IPS-18a (cell line): Measurements from ENCODE around the gene FAM83F.
"Not testable (repeated sequence)": the region's sequence is repeated elsewhere in the genome, so short reads cannot be mapped to it uniquely, and the experiment has no call there.

Experiments
- H3K27ac ChIP-seq: one replicate; pipeline ENCODE4 v1.5.1; 2013; ENCODE audit warnings: low read length
- H3K27me3 ChIP-seq: one replicate; pipeline ENCODE4 v1.6.1; 2013; ENCODE audit warnings: mild to moderate bottlenecking, low read length; ENCODE audit not compliant: control insufficient read depth, insufficient read depth
- H3K36me3 ChIP-seq: one replicate; pipeline ENCODE4 v1.6.1; 2013; ENCODE audit warnings: low read depth, low read length; ENCODE audit not compliant: control insufficient read depth
- H3K4me1 ChIP-seq: one replicate; pipeline ENCODE4 v1.6.1; 2013; ENCODE audit warnings: low read depth, low read length; ENCODE audit not compliant: control insufficient read depth
- H3K4me3 ChIP-seq: one replicate; pipeline ENCODE4 v1.5.1; 2013; ENCODE audit warnings: low read length
- H3K9ac ChIP-seq: one replicate; pipeline ENCODE4 v1.6.1; 2013; ENCODE audit warnings: mild to moderate bottlenecking, low read length, moderate library complexity
- H3K9me3 ChIP-seq: one replicate; pipeline ENCODE4 v1.6.1; 2013; ENCODE audit warnings: low read depth, low read length; ENCODE audit not compliant: control insufficient read depth

FAM83F gene

DNA sequence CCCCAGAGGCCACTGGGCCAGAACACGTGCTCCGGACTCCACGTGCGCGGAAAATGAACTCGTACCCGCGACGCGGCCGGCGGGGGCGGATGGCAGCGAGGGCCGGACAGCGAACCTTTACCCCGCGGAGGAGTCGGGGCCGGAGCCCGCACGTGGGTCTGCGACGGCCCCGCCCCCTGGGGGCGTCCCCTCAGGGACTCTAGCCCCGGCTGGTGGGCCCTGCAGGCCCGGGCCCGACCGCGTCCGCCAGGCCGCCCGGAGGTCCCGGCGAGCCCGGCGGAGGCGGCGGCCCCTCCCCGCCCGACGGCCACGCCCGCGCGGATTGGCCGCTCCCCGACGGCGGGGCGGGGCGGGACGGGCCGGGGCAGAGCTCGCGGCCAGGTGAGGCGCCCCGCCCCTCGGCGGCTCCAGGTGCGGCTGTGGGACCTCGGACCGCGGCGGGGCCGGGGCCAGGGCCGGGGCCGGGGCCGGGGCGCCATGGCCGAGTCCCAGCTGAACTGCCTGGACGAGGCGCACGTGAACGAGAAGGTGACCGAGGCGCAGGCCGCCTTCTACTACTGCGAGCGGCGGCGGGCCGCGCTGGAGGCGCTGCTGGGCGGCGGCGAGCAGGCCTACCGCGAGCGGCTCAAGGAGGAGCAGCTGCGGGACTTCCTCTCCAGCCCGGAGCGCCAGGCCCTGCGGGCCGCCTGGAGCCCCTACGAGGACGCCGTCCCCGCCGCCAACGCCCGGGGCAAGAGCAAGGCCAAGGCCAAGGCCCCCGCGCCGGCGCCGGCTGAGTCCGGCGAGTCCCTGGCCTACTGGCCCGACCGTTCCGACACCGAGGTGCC is at the start of gene FAM83F:
TSS of gene FAM83F (plus strand) at position 389 of the 827 bp plus-strand sequence. CDS start at position 478, 89 bp downstream.
- no peak within 1 kb of the TSS for H3K27ac ChIP-seq
- H3K4me3 ChIP-seq, result peak within 1 kb of the TSS; percentile 62
- H3K4me1 ChIP-seq, result peaks cover 42% of the 10 kb centered on the region
- peak within 1 kb of the TSS; percentile 69 for H3K9ac ChIP-seq
- no peaks in the 10 kb centered on the region for H3K9me3 ChIP-seq
- no peaks in the 10 kb centered on the region for H3K36me3 ChIP-seq
- H3K27me3 ChIP-seq, result peaks cover 45% of the 10 kb centered on the region

DNA sequence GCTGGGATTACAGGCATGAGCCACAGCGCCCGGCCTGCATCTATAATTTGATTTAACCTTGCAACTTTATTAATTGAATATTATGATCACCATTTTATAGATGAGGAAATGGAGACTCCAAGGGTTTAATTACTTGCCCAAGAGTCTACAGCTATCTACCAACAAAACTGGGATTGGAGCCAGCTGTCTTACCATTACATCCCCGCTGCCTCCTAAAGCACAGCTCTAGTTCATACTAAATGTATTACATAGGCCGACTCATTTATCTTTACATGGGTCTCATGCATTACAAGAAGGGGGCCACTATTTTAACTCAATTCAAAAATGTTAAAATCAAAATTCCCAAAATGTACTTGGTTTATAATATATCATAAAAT is 48.6 kb upstream of the FAM83F start:
- H3K4me3 ChIP-seq, result no peak overlapping the region
- H3K27ac ChIP-seq, result no peak overlapping the region
- H3K27me3 ChIP-seq, result no peaks in the 10 kb centered on the region
- peaks cover 50% of the 10 kb centered on the region for H3K4me1 ChIP-seq
- H3K36me3 ChIP-seq, result no peaks in the 10 kb centered on the region
- no peak overlapping the region for H3K9ac ChIP-seq
- H3K9me3 ChIP-seq, result no peaks in the 10 kb centered on the region

DNA sequence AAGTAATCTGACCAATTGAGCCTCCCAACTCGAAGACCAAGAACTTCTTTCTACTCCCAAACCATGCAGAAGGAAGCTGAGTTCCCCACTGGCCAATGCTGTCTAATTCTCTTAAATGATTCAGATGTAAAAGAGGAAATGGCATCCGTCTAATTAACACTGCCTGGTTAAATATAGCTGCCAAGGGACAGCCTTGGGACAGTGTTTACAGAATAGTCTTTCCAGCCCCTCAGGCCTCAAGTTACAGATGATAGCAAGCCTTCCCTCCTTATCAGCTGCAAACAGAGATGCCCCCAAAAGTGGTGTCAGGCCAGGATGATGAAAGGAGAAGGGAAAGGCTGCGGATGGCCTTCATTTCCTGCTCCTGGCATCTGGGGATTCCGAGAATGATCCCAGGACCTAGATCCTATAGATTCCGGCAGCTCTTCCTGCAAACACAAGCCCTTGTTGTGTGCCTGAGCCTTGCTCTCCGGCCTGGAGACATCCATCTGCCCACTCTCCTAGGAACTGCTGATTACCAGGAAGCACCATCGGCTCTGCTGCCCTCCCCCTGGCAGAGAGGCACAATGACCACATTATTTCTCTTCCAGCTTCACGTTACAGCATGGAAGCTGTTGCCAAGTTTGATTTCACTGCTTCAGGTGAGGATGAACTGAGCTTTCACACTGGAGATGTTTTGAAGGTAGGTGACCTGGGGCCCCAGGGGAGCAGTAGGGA is 48.1 kb upstream of the FAM83F start:
- Histone ChIP-seq H3K9ac (no peak overlapping the region), H3K4me1 (peaks cover 45% of the 10 kb centered on the region), H3K27me3 (no peaks in the 10 kb centered on the region)

DNA sequence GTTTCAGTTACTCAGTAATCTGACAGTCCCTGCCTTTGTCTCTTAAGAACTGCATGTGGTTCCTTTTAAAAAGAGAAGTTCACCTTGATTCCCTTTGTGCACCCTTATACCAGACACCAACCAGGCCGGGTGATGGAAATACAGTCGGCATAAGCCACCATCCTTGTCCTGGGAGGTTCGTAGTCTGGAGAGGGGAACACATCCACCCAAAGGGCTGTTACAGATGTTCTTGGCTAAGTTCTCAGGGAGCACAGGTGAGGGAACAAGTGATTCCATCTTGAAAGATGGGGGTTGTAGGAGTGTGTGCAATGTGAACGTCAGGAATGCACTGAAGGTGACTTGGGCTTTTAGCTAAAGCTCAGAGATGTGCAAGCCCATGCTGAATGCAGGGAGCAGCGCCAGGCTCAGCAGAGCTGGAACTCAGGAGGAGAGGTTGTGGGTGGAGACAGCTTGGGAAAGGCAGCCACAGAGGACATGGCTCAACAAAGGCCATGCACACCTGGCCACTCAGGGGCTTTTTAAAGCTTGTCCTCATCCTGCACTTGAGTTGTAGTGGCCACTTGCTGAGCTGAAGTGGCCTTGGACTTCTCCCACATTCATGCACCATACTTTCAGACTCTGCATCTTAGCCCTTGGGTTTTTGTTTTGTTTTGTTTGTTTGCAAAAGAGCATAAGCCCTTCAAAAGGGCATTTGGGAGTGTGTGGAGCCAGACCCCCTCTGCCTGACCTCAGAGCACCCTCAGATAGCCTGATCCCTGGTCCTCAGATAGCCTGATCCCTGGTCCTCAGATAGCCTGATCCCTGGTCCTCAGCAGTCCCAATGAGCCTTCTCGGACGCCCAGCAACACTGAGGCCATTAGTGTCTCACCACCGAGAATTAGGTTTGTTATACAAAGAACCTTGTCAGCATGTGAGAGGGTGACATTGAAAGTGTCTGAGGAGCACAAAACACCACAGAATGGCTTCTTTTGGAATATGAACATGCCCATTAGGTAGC is 47.2 kb upstream of the FAM83F start:
- Histone ChIP-seq H3K4me1 (peaks cover 38% of the 10 kb centered on the region), H3K27me3 (no peaks in the 10 kb centered on the region)

More for the DNA sequence above, 48.1 kb upstream of the FAM83F start:
- Histone ChIP-seq H3K36me3 (no peaks in the 10 kb centered on the region), H3K4me3 (no peak overlapping the region), H3K9me3 (no peaks in the 10 kb centered on the region), H3K27ac (no peak overlapping the region)

DNA sequence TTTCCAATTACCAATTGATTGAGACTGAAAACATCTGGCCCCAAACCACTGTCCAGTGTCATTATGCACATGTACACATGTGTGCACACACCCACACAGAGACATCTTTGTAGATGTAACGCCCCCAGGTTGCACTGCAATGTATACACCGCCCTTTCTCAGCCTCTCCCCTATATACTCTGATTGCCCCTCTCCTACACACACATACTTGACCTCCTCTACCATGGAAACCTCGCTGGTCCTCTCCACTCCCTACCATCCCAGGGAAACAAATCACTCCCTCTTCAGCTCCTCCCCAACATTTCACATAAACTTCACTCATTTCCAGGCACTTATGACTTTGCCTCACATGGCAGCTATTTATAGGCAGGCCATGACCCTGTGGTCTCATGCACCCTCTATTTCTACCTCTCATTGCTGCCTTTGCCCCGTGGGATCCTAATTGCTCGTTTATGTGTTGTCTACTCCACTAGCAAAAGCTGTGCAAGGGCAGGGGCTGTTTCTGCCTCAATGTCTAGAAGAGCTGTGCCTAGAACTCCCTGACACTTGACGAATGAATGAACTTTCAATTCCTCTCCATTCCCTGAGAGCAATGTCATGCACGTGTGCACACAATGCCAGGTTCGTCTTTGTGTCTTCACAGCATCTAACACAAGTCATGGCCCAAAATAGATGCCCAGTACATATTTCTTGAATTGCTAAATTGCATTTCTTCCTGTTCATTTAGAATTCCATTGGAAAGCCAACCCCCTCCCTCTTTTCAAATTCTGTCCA is 44.6 kb upstream of the FAM83F start:
- Histone ChIP-seq H3K27me3 (no peaks in the 10 kb centered on the region), H3K9me3 (no peaks in the 10 kb centered on the region), H3K9ac (no peak overlapping the region), H3K4me3 (no peak overlapping the region), H3K4me1 (peaks cover 19% of the 10 kb centered on the region), H3K27ac (no peak overlapping the region), H3K36me3 (no peaks in the 10 kb centered on the region)

More for the DNA sequence above, 47.2 kb upstream of the FAM83F start:
- Histone ChIP-seq H3K9me3 (no peaks in the 10 kb centered on the region), H3K36me3 (no peaks in the 10 kb centered on the region), H3K27ac (no peak overlapping the region), H3K4me3 (no peak overlapping the region), H3K9ac (no peak overlapping the region)

DNA sequence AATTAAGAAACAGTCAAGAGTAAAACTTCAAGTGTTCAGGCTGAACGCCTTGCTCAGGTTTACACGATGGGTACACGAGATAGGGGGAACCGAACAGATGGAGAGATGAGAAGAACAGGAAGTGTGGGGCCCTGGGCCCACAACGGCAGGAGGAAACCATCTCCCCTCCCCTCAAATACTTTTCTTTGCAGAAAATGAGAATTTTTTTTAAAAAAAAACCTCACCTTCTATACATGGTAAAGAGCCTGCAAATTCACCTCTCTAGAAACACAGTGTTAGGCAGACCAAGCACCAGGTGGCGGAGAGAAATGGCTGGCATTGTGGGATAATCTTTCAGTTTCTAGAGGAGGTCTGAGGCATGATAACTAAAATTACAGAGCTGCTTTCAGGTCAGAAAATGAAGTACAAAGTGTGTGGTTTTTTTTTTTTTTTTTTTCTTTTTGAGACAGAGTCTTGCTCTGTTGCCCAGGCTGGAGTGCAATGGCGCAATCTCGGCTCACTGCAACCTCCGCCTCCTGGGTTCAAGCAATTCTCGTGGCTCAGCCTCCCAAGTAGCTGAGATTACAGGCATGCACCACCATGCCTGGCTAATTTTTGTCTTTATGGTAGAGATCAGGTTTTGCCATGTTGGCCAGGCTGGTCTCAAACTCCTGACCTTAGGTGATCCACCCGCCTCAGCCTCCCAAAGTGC is 43.0 kb upstream of the FAM83F start:
- not testable (repeated sequence) for H3K9ac ChIP-seq, H3K4me3 ChIP-seq, H3K27me3 ChIP-seq, H3K4me1 ChIP-seq, H3K27ac ChIP-seq, H3K36me3 ChIP-seq, H3K9me3 ChIP-seq

DNA sequence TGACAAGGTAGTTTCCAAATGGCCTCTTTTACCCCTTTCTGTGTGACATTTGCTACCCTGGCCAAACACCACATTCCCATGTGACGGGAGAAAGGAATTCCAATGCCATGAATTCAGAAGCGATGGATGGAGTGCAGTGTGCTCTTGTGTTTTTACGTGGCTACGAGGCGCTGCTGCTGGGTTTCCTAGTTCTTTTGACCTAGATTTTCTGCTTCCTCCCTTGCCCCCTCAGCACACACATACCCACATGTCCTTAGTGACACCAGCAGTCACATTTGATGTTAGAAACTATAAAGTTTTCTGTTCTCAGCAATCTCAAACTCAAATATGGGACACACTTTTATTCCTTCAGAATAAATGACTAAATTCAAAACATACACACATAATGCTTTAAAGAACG is 42.4 kb upstream of the FAM83F start:
- H3K36me3 ChIP-seq, result no peaks in the 10 kb centered on the region
- no peaks in the 10 kb centered on the region for H3K27me3 ChIP-seq
- H3K4me1 ChIP-seq, result peaks cover 2% of the 10 kb centered on the region
- no peak overlapping the region for H3K27ac ChIP-seq
- no peak overlapping the region for H3K9ac ChIP-seq
- H3K4me3 ChIP-seq, result no peak overlapping the region
- no peaks in the 10 kb centered on the region for H3K9me3 ChIP-seq

DNA sequence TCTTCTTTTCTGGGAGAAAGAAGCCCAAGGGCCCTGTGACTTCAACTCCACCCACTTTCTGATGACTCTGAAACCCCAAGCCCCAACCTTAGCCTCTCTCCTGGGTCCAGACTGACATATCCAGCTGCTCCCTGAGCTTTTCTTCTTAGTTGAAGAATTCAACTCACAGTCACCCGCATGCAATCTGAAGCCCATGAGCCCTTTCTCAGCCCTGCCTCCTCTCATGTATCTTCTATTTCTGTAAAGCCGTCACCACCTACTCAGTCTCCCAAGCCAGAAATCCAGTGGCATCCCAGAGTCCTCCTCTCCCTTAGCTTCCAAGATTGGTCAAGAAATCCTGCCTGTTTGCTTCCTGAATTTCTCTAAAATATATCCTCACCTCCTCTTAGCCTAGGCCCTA is 41.7 kb upstream of the FAM83F start:
- Histone ChIP-seq H3K4me1 (peaks cover 4% of the 10 kb centered on the region), H3K27me3 (no peaks in the 10 kb centered on the region), H3K9me3 (no peaks in the 10 kb centered on the region), H3K9ac (no peak overlapping the region), H3K4me3 (no peak overlapping the region), H3K27ac (no peak overlapping the region), H3K36me3 (no peaks in the 10 kb centered on the region)

DNA sequence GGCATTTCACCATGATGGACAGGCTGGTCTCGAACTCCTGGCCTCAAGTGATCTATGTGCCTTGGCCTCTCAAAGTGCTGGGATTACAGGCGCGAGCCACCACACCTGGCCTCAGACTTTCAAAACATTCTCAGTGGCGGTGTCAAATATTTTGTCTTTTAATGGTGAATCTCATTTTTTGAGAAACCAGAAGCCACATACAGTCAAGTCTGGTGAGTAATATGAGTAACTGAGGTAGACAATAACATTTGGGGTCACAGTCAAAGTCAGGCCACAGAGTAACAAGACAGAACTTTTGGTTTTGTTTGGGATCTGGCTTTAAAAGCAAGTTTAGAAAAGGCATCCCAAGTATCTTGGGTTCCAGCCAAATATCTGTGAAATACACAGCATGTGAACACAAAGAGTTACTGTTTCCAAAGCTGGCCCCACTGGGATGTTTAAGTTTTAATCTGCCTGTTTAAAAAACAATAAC is 40.1 kb upstream of the FAM83F start:
- H3K4me3 ChIP-seq, result no peak overlapping the region
- H3K4me1 ChIP-seq, result peaks cover 5% of the 10 kb centered on the region
- no peak overlapping the region for H3K9ac ChIP-seq
- H3K9me3 ChIP-seq, result no peaks in the 10 kb centered on the region
- H3K36me3 ChIP-seq, result no peaks in the 10 kb centered on the region
- no peaks in the 10 kb centered on the region for H3K27me3 ChIP-seq
- H3K27ac ChIP-seq, result no peak overlapping the region

DNA sequence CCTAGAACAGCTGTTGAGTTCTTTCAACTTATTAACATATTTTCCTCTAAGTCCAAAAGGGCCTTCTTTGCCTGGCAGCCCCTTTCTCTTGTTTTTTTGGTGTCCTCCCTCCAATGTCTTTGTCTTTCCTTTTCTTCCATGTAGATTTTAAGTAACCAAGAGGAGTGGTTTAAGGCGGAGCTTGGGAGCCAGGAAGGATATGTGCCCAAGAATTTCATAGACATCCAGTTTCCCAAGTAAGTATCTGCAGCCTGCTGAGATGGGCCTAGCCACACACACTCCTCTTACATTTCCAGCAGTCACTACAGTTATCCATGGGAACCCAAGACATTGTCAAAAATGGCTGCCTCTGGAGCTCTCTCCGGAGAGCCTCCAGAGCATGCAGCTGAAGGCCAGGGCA is 39.1 kb upstream of the FAM83F start:
- Histone ChIP-seq H3K27ac (no peak overlapping the region), H3K4me1 (peaks cover 8% of the 10 kb centered on the region), H3K4me3 (no peak overlapping the region), H3K36me3 (no peaks in the 10 kb centered on the region), H3K9me3 (no peaks in the 10 kb centered on the region), H3K9ac (no peak overlapping the region), H3K27me3 (no peaks in the 10 kb centered on the region)
